Stimulated activated CD8-positive, alpha-beta memory T cell treated with anti-CD3 and anti-CD28 coated beads, Interleukin-7, amount 100 ng/mL, for 48 hours (primary cell): Measurements from ENCODE around the gene CYB561A3.

ENCODE experiments used
- DNase-seq, 2 donors: peaks; one replicate each; pipeline ENCODE4 v3.0.0-alpha.2; 2020; ENCODE audit warnings: low read depth in 1 of 2; ENCODE audit errors: extremely low read depth in 1 of 2

CYB561A3 gene

DNA sequence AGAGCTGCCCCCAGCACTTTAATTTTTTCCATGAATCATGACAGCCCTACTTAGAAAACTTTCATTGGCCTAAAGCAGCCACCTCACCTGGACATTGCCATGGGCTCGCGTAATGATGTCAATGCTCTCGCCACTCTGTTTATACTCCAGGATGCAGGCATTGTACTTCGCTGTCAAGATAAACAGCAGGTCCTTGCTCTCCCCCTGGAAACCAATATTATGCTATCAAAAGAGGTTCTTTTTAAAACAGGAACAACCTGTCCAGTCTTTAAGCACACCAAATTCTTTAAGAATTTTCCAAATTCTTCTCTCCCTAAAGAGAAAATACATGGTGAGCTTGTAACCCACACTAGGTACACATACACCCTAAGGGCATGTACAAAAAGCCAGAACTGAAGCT, 31.8 kb downstream of the CYB561A3 start:
- DNase-seq, result no peak

DNA sequence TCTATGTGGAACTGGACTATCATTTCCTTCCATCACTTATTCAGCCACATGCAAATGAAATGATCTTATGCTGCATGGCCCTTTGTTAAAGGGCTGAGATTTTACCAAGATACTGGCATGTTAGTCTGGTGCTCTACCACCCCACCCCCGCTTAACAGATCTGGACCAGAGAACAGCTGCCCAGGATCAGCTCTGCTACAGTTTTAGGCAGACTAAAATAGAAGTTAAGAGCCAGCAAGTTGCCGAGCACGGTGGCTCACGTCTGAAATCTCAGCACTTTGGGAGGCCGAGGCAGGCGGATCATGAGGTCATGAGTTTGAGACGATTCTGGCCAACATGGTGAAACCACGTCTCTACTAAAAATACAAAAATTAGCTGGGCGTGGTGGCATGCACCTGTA, 33.3 kb downstream of the CYB561A3 start:
- no peak for DNase-seq

DNA sequence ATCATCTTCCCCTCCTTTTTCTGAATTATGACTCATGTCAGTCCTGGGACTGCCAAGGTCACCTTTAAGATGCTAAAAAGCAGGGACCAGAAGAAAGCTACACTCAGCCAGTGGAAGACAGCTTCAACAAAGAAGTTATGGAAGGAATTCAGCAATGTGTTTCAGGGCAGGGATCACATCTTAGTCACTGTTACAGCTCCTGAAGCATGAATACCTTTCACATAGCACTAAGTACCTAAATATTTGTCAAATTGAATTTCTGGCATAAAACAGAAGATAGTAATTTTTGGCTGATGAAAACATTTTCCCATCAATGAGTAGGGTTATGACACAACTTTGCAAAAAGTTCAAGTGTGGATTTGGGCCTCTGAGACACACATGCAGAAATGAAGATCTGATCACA, 34.0 kb downstream of the CYB561A3 start:
- no peak for DNase-seq

DNA sequence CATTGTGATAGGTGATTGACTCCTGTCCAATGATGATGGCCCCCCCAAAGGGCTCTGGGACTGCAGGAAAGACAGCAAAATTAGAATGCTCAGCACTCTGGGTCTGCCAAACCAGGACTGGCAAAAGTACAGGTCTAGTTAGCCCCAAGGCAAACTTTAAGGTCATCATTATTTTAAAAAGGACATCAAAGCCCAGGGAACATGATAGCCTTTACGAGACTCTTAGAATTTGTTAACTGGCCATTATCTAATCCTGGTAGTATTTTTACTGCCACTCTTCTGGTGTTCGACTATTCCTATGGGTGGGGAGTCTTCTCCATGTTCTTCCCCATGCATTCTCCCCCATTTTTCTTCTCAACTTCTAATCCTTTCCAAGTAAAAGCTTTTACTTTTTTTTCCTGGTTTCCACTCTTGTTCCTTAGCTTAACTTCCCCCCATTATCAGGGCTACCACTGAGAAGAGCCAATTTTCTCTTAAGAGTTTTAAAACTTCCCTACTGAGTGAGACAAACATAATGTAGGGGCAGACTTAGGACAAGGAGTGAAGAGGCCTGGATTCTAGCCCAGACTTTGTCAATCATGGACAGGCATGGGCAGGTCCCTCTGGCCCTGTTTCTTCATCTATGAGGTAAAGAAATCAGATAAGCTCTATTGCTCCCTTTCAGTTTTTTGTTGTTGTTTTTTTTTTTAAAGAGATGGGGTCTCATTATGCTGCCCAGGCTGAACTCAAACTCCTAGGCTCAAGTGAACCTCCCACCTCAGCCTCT, 35.9 kb downstream of the CYB561A3 start:
- DNase-seq, result no peak

DNA sequence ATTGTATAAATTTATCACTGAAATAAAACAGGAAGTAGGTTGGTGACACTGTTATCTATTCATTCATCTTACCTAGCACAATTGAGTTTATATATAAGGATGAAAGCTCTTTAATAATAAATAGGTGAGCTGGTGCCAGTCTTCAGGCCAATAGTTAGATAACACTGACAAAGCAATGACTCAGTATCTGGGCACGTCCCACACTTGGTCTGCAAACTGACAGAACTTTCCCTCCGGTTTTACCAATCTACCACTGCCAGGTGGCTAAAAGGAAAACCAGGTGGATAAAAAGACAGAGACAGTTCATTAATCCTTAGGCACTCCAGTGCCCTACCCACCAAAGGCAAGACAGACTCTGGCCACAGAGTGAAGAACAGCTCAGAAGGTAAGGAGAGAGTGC, 46.4 kb downstream of the CYB561A3 start:
- DNase-seq, result no peak

DNA sequence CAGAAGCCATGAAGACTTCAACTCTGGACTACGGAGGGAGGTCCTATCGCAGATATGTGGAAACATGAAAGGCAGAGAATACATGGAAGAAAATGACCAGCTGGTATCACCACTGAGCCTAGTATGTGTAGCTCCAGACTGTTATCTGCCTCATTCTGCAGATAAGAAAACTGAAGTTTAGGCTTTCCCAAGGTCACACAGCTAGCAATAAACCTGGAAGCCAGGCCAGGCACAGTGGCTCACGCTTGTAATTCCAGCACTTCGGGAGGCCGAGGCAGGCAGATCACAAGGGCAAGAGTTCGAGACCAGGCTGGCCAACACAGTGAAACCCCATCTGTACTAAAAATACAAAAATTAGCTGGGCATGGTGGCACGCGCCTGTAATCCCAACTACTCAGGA, 50.9 kb downstream of the CYB561A3 start:
- DNase-seq, result no peak

DNA sequence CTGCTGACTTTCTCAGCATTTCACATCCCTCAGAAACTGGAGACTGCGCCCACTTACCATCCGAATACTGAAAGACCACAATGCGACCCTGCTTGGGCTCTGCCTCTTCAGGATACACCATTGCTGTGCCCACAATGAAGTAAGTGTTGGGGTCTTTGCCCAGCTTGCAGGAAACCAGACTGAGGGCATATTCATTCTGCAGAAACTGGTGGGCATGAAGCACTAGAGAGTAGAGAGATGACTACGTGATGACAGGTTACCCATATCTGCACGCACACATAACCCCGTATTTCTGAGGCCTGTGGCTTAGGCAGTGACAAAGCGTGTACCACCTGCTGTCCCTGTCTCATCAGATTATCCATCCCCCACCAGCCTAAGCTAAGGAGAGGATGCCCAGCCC, 51.9 kb downstream of the CYB561A3 start:
- DNase-seq, result peak in 1 of 2 donors; percentile 64

DNA sequence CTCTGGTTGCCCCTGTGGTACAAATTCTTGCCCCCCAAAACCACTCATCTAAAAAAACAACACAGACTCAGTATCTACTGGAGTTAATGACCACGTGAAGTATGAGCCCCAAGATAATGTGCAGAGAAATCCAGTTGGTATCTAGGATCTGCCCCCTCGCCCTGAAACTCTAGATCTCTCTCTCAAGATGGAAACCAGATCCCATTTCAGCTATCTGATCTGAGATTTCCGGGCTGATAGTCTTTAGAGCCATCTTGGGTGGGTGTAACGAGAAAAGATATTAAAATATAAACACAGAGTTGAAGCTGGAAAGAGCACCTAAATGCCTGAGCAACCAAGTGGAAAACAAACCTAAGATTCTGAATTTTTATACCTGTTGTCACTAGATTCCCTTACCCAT, 52.5 kb downstream of the CYB561A3 start:
- DNase-seq, result no peak

DNA sequence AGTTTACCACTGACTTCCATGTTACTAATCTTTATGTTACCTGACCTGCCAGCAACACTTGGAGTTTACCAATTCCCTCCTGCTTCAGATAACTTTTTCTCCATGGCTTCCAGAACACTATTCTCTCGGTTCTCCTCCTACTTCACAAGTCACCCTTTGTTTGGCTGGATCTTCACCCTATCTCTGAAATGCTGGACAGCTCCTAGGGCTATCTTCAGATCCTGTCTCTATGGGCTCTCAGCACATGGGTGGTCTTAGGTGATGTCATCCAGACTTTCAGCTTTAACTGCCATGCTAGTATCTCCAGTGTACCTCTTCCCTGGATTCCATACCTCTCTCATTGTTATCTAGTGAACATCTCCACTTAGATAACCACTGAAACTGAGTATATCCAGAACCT, 54.3 kb downstream of the CYB561A3 start:
- no peak for DNase-seq

DNA sequence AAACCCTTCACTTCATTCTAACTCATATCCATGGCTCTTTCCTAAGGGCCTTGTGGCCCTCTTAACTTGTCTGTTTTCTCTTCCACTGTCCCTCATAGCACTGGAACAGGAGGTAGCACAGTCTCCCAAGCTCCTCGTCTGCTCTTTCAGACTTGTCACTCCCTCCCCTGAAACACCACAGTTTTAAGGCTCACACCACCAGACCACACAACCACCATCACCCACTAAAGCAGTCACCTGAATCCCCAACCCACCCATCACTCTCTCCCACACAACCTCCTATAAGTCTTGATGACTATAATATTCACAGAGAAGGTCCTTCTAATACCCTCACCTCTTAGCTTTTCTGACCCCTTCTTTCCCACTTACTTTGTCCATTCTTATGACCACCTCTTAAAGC, 55.5 kb downstream of the CYB561A3 start:
- no peak for DNase-seq

DNA sequence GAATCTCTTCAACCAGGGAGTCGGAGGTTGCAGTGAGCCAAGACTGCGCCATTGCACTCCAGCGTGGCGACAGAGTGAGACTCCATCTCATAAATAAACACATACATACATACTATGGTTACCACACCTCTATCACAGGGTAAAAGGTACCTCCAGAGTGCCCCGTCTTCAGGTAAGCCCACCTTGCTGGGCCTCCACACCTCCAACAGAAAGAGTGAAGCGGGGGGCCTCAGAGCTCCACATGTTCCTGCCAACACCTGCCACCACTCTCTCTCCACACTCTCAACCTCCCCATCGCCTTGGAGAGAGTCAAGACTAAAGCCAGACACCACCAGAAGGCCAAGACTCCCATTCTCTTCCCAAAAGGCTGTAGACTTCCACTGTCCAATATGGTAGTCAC, 56.3 kb downstream of the CYB561A3 start:
- no peak for DNase-seq

DNA sequence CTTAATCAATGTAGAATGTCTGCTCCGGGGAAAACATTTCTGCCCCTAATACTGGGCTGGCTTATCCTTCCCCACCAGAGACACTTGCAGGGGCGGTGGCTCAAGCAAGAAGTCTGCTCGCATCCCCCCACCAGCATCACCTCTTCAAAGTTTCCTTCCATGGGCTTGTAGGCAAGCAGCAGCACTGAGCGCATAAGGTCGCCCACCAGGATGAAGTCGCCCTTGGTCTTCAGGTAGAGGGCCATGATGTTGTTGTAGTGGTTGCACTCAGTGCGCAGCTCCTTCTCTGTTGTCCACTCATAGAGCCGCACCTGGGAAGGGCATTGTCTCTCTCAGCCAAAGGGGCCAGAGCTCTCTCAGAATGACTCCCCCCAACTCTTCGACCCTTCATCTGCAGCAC, 58.0 kb downstream of the CYB561A3 start:
- DNase-seq, result no peak

DNA sequence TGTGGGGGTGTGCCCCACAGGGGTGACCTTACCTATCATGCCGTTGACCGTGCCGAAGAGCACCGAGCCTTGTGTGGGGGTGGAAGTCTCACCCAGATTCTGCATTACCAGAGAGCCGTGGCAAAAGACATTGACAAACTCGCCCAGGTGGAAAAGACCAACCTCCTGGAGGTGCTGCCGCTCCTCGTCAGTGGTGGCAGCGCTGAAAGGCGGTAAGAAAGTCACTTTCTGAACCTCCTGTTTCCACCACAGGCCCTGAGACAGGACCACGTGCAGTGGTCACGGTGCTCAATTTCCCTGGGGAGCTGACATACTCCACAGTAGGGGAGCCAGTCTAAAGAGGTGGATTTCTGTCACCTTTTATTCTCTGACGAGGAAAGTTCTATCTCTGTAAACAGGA, 59.1 kb downstream of the CYB561A3 start:
- DNase-seq, result no peak
